ENCODE data around the gene TCF12.
"Not testable (repeated sequence)": the region's sequence is repeated elsewhere in the genome, so short reads cannot be mapped to it uniquely, and the experiment has no call there.

TCF12 gene

DNA sequence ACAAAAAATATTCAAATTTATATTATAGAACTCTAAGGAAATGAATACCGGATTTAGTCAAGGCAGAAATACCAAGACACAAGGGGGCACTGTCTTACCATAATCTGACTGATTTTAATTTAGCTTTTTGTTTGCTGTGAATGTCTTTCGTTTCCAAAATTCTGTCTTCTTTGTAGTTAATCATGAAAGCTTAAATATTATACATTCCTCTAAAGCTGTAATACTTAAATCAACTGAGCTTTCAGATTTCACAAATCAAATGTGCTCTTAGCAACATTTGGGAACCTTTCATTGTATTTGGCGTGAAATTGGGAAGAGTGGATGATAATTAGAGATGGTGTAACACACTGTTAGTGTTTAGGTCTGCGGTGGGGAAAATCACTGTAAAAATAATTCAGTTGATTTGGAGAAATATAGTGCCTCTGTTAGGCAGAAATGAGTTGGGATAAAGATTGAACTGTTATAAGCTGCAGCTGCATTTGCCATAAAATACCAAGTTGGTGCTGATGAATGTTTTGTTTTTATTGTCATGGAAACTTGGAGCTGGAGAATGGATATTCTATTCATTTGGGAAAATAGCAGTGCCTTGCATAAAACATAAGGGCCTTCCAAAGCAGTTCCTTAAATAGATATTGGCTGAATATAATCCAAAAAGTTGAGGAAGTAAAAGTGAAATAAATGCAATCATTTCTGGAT lies 228.2 kb downstream of the TCF12 start:
- DNase-seq: peak; percentile 26

DNA sequence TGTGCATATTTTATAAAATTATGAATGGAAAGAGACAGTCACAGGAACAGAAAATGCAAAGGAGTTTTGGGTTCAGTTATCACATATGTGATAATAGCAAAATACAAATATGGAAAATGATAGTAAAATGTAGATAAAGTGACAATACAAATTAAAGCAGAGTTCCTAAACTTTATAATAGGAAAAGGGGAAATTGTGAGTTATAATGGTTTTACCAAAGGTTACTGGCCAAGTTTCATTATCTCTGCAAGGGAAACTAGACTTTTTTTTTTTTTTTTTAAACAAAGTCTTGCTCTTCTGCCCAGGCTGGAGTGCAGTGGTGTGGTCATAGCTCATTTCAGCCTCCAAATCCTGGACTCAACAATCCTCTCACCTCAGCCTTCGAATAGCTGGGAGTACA lies 229.2 kb downstream of the TCF12 start:
- DNase-seq: no peak

DNA sequence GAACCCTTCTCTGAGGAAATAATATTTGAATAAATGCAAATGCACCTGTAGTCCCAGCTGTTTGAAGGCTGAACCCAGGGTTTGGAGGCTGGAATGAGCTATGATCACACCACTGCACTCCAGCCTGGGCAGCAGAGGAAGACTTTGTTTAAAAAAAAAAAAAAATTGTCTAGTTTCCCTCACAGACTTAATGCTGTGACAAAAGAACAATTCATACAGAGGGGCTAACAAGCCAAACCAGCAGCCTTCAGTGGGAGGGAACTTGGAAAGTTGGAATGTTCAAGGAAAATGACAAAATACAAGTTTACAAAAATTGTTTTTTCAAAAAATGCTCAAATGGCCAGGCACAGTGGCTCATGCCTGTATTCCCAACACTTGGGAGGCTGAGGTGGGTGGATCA lies 229.8 kb downstream of the TCF12 start:
- no peak for DNase-seq

DNA sequence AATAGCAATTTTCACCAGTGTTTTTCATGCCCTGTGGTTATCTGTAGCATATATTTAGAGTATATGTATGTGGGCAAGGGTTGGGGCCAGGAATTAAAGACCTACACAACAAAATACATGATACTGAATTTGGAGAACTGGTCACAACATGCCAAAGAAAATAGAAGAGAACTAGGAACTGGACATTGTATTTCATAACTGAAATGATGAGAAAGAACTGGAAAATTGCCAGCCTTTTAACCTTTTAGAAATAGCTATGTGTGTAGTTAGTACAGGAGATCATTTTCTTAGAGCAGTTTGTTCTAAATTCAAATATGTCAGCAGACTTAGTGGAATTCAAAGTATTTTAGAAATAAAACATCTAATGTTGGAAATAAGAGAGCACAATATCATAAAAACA lies 230.8 kb downstream of the TCF12 start:
- DNase-seq: no peak

DNA sequence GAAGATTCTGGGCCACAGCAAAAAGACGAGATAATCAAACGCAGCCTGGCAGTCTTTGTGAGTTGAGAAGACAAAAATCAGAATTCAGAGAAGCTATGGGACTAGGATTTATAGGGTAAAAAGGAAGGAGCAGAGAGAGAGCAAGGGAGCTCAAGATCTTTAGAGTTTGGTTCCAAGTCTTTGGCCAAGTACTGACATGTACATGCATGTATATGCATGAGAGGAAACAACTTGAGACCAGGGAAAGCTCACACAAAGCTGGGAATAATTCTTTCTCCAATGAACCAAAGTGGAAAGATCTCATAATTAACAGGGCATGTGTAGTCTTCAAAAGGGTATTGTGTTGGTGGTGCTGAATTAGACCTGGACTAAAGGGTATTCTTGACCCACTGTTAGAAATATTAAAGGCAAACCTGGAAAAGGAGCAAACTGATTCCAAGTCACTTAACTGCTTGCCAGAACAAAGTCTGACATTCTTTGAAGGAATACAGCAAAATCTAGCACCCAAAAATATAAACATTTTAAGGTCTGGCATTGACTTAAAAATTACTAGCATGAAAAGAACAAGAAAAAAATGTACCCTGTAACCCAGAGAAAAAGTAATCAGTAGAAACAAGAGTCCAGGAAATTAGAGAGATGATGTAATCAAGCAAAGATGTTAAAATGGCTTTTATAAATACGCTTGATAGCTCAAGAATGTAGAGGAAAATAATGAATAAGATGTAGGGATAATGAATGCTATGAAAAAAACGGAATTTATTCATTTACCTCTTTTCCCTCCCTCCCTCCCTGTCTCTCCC lies 231.8 kb downstream of the TCF12 start:
- no peak for DNase-seq

DNA sequence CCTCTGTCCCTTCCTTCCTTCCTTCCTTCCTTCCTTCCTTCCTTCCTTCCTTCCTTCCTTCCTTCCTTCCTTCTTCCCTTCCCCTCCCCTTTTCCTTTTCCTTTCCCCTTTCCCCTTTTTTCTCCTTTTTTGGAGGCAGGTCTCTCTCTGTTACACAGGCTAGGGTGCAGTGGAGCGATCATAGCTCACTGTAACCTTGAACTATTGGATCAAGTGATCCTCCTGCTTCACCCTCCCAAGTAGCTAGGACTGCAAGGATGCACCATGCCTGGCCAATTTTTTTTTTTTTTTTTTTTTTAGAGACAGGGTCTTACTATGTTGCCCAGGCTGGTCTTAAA lies 232.4 kb downstream of the TCF12 start:
- DNase-seq: not testable (repeated sequence)

DNA sequence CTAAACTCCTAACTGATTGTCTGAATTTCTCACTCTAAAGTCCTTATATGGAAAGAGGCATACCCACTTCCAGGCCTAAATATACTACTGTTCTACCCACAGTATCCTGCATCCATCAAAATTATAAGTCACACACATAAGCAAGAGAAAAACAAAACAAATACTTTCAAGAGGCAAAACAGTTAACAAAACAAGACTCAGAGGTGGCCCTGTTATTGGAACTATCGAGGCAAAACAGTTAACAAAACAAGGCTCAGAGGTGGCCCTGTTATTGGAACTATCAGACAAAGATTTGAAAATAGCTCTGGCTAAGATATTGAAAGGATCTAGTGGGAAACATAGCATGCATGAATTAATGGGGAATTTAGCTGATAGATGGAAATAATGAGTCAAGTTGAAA lies 233.7 kb downstream of the TCF12 start:
- no peak for DNase-seq

DNA sequence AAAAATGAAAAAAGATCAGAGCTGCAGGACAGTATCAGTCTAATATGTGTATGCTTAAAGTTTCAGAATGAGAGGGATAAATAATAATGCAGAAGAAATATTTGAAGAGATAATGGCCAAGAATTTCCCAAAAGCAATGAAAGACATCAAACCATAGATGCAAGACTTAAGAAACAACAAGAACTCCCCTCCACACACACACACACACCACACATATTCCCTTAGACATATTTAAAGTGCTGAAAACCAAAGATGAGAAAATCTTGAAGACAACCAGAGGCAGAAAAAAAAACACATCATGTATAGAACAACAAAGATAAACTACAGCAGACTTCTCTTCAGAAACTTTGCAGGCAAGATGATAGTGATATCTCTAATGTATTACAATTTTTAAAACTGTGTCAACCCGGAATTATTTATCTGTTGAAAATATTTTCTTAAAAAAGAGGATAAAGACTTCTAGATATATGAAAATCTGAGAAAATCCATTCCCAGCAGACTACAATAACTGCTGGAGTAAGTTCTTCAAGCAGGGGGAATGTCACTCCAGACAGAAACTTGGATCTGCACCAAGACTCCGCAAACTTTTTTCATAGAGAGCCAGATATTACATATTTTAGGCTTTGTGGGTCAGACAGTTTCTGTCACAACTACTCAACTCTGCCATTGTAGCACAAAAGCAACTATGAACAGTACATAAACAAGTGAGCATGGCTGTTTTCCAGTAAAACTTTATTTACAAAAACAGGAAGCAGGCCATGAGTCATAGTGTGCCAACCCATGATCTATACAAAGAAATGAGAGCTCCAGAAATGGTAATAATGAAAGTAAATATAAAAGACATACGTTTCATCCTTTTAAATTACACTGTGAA lies 234.5 kb downstream of the TCF12 start:
- peak; percentile 15 for DNase-seq

DNA sequence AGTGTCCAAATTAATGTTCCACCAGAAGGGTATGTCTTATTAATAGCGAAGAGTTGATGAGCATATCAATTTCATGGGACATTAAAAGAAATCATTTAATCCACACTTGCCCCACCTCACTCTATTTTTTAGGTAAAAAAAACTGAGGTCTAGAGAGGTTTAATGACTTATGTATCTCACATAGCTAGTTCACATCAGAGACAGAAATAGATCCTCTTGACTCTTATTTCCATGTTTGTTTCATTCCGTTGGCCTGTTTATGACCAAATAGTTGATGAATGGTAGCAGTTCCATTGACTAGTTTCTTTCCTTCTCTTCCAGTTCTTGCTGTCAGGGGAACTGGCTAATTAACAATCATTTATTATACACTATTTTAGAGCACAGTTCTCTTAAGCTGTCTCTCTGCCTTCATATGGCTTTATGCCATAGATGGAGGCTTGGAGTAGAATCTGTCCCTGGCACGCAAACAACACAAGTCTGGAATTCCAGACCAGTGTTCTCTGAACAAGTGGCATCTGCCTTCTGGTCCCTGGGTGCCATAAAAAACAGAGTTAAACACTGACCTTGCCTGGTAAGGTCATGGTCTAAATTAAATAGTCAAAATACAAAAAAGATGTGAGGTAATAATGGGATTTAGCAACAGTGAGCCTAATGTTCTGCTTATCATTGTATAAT lies 237.9 kb downstream of the TCF12 start:
- DNase-seq: peak; percentile 83

DNA sequence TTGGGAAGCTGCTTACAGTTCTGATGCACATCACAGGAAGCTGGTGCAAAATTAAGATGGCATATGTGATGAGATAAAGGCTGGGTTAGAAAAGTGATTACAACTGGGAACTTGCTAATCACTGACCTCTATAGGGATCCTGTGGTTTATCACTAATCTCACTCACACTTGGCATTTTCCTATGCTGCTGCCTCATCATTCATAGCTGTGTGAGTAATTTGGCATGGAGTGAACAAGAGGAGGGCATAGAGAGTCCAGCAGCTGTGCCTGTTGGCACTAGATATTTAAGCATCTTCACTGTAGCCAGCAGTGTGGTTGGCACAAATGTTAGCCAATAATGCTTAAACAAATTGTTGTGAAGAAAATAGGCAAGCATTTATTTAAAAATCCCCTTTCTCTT lies 240.1 kb downstream of the TCF12 start:
- DNase-seq: peak; percentile 84

DNA sequence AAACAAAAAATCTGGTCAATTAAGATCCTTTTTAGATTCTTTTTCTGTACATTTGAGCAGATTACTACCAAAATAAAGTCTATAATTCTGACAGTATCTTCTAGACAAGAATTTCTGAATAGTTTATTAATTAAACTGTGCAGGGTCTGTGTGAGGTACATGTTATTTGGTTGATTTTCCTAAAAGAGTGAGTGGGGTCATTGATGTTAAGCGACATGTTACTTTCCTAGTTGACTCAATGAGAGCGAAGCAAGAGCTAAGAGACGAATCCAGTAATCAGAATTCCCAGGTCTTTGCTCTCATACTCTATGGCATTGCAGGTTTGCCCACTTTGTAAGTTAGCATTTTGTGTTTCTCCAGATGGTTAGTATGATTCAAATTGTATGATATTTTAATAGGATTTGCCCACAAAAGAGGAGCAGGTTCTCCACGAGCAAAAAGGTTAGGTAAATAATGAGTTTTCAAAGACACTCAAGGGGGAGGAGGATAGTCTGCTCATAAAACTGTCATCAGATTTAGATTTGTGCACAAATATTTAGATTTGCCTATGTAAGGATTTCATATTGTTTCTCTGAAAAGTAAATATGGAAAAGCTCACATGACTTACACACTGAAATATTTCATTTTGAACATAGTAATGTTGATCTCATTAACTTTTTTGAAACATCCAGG lies 240.7 kb downstream of the TCF12 start:
- DNase-seq: no peak

DNA sequence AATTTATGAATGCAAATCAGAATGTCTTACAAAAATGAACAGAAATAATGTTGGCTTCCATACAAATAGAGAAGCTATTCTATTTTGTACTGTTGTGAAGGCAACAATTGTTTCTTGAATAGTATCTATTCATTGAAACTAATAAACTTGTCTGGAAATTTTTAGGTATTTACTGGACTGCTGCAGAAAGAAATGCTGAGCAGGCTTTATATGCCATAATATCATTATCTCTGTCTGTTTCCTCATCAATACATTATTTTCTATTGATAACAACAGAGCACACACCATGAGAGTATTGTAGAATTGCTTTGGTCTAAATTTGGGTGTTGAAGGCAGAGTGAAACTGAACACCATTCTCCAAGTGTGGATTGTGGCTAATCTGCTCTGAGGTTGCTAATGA lies 241.3 kb downstream of the TCF12 start:
- DNase-seq: no peak

DNA sequence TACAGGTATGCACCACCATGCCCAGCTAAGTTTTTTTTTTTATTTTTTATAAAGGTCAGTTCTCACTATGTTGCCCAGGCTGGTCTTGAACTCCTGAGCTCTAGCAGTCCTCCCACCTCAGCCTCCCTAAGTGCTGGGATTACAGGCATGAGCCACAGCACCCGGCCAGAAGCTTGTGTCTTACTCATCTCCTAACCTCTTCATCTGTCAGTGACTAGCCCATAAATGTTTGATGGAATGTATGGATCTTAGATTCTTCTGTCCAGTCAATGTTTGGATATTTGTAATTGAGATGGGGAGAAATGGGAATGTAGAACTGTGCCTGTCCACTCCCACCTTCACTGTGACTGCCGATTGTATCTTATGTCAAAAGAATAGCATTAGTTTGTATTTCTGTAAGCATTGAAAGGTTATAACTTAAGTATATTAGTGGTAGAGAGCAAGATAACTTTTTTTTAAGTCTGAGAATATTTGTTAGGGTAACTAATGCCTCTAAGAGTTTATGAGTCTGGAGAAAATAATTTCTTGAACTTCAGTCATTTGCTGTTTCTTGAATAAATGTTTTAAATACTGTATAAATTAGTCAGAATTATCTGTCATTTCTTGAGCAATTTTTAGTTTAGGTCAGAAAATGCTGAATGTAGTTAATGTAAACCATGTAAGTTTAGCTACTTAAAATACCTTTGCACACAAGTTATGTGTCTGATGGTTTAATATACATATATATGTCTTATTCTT lies 242.5 kb downstream of the TCF12 start:
- DNase-seq: no peak

DNA sequence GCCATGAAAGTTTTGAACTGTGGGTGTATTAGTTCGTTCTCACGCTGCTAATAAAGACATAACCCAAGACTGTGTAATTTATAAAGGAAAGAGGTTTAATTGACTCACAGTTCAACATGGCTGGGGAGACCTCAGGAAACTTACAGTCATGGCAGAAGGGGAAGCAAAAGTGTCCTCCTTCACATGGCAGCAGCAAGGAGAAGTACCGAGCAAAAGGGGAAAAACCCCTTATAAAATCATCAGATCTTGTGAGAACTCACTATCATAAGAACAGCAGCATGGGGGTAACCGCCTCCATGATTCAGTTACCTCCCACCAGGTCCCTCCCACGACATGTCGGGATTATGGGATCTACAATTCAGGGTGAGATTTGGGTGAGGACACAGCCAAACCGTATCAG lies 245.8 kb downstream of the TCF12 start:
- DNase-seq: not testable (repeated sequence)

DNA sequence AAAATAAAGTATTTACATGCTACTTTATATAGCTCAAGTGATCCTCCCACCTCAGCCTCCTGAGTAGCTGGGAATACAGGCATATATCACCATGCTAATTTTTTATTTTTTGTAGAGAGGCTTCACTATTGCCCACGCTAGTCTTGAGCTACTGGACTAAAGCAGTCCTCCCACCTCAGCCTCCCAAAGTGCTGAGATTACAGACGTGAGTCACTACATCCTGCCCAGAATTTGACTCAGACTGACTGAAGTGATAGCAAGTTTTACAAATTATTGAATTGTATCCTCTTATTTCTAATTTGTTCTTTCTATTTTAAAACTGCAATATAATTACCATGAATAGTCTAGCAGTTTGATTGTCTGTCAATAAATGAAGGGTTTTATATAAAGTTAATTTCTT lies 247.5 kb downstream of the TCF12 start:
- no peak for DNase-seq

DNA sequence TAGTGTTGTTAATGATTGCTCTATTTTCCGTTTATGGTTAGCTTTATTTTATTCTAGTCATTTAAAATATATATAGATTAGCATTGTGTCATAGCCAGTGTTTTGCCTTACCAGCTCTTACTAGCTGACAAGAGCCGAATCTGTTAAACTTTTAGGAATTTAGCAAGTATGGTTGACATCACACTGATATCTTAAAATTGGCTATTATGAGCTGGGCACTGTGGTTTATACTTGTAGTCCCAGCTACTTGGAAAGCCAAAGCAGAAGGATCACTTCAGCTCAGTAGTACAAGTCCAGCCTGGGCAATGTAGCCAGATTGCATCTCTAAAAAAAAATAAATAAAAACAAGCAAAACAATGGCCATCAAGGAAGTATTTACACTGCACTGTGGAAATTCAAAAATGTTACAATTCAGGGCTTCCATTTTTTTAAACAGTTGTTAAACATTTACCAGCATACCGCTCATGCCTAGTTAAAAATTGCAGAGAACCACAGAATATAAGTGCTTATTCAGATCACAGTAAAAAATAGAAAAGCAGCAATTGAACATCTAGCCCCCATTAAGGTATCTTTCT lies 249.5 kb downstream of the TCF12 start:
- DNase-seq: no peak

DNA sequence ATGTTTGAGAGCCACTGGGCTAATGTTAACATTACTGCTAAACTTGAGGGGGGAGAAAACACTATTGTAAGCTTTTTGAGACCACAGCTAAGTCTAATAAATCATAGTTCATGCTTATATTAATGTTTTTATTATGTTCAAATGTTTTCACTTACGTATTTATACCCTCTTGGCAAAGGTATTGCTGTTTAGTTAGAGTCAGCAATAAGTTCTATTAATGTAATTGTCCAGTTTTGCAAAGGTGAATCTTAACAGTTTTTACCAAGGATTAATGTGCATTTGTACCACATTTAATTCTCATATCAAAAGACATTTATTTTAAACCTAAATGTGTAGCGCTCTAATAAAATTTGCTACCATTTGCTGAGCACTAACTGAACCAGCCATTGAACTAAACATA lies 251.2 kb downstream of the TCF12 start:
- no peak for DNase-seq

DNA sequence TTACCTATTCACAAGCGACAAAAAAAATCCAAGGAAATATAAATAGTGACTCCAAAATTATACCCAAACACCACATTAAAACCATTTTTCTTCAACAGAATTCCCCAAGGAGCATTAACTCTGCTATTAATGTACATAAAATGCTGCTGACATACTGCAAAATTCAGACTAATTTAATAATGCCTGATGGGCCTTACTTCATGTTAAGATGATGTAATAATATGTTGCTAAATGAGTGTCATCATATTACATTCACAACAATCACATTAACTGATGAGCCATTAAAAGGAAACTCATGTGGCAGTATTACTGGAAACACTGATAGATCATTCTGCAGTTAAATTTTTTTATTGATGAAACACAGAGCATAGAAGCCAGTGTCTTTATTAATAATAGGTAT lies 253.0 kb downstream of the TCF12 start:
- DNase-seq: no peak

DNA sequence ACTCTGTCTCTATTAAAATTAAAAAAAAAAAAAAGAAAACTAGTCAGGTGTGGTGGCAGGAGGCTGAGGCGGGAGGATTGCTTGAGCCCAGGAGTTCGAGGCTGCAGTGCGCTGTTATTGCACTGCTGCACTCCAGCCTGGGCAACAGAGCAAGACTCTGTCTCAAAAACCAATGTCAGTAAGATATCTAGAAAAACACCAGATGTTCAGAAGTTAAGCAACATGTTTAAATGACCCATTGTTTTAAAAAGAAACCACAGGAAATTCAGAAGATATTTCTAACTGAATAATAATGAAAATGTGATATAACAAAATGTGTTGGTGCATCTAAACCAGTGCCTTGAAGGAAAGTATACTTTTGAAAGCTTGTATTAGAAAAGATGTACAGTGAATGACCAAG lies 254.5 kb downstream of the TCF12 start:
- DNase-seq: no peak

DNA sequence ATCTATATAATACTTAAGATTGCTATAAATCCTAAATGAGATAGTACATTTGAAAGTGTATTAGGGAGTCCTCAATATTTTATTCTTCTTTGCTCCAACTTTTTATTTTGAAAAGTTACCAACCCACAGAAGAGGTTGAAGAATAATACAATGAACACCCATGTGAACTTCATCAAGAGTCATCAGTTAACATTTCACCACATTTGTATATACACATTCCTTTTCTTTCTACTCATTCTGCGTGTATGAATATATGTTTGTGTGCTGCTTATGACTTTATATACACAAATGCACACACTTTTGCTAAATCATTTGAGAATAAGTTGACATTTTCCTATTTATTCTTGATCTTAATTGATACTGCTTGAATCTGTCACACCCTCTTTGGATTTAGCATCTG lies 264.6 kb downstream of the TCF12 start:
- DNase-seq: no peak

DNA sequence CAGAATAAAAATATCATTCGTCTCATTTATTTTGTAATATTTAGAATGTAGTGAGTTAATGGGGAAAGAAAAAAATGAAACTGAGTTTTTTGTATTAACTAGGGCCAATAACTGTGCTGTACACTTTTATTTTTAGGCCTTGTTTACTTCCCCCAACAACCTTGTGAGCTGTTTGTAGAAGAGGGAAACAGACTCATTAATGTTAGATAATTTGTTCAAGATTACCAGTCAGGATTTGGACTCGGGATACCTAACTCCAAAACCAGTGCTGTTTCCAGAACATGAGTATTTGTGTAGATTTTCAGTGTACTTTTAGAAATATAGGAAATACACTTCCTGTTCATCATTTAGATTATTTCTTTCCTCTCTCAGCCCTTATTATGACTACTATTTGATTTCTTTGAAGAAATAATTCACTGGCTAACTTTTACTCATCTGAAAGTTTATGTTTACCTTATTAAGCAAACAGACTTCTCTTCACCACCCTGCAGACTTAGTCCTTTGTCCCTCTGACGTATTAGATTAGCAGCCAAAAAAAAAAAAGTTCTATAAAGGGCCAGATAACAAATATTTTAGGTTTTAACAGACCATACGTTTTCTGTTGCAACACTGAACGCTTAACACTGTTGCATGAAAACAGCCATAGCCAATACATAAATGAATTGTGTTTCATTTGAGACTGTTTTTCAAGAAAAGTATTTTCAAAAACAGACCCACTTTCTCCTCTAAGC lies 265.3 kb downstream of the TCF12 start:
- no peak for DNase-seq

Data from NCI-H446 treated with DMSO at 0.1 percent for 48 hours (cell line).